ENCODE measurements around the gene C11orf91. TPM values are rescaled to one million over a fixed set of nuclear protein-coding genes. Genes with fewer than 3 reads are reported as not detected.
"Not testable (repeated sequence)": the region's sequence is repeated elsewhere in the genome, so short reads cannot be mapped to it uniquely, and the experiment has no call there.

C11orf91 gene
- total and polyA plus RNA-seq, 4 donors = not detected

- no peaks in the 10 kb centered on the region for H3K9me3 ChIP-seq (ENCODE audit: control insufficient read depth, insufficient read depth, low read length)
- H3K27me3 ChIP-seq (ENCODE audit: control insufficient read depth, insufficient read depth, low read length) = no peaks in the 10 kb centered on the region
- WGBS (ENCODE audit: insufficient coverage) = 83% methylated on average over 1 of the region's 1 CpG
- no peaks in the 10 kb centered on the region for H3K36me3 ChIP-seq (ENCODE audit: control insufficient read depth, insufficient read depth, low read length)
- peaks cover 7% of the 10 kb centered on the region for H3K4me1 ChIP-seq (ENCODE audit: control insufficient read depth, insufficient read depth, low read length)
- no peak overlapping the region for H3K27ac ChIP-seq (ENCODE audit: low read depth, low read length)
- DNase-seq (ENCODE audit: low read depth in 4 of 6, low spot score in 6 of 6) = no peak
- no peak overlapping the region for H3K4me3 ChIP-seq (ENCODE audit: low read depth, low read length)
These were observed 8.4 kb upstream of the C11orf91 start for GRCh38 chr11:33708985-33709384.

- H3K4me3 ChIP-seq (ENCODE audit: low read depth, low read length); H3K27ac ChIP-seq (ENCODE audit: low read depth, low read length); H3K9me3 ChIP-seq (ENCODE audit: control insufficient read depth, insufficient read depth, low read length); H3K27me3 ChIP-seq (ENCODE audit: control insufficient read depth, insufficient read depth, low read length); H3K36me3 ChIP-seq (ENCODE audit: control insufficient read depth, insufficient read depth, low read length); DNase-seq (ENCODE audit: low read depth in 4 of 6, low spot score in 6 of 6): not testable (repeated sequence)
- peaks cover 12% of the 10 kb centered on the region for H3K4me1 ChIP-seq (ENCODE audit: control insufficient read depth, insufficient read depth, low read length)
- no CpG with 5 or more reads among the region's 2 CpGs for WGBS (ENCODE audit: insufficient coverage)
These were observed 7.2 kb upstream of the C11orf91 start for GRCh38 chr11:33707831-33708230.

DNA sequence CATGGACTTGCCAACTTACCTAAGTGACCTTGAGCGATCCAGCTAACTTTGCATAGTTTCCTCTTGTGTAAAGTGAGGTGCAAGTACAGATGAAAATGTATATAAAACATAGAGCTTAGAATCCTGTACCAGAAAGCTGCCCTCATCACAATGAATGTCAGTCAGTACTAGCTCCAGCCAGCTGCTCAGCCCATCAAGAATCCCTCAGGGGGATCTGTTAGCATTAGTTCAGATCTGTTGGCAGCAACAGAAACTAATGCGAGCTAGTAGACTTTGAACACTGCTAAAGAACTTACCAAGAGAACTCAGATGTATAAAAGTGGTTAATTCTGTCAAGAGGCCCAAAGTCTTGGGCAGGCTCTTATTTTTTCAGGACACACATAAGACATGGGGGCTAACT lies 6.3 kb upstream of the C11orf91 start:
- no peak for DNase-seq (ENCODE audit: low read depth in 4 of 6, low spot score in 6 of 6)

DNA sequence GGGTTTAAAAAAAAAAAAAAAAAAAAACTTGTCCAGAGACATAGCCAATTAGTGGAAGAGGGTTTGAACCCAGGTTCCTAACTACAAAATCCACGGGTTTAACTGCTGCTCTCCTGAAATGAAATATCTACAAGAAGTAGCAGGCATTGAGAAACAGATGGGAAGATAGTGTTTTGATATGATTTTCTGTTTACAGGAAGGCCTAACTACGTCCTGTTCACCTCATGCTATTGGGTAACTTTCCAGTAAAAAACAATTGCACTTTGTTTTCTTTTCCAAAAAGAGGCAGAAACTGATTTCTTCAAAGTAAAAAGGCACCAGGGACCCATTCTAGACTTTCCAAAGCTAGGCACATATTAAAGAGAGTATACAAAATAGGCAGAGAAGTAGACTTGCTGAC lies 5.9 kb upstream of the C11orf91 start:
- H3K4me1 ChIP-seq (ENCODE audit: control insufficient read depth, insufficient read depth, low read length) = peaks cover 17% of the 10 kb centered on the region
- peak overlapping the region; percentile 25 for H3K27ac ChIP-seq (ENCODE audit: low read depth, low read length)
- WGBS (ENCODE audit: insufficient coverage) = no CpG with 5 or more reads among the region's 2 CpGs
- no peaks in the 10 kb centered on the region for H3K36me3 ChIP-seq (ENCODE audit: control insufficient read depth, insufficient read depth, low read length)
- DNase-seq (ENCODE audit: low read depth in 4 of 6, low spot score in 6 of 6) = no peak
- H3K9me3 ChIP-seq (ENCODE audit: control insufficient read depth, insufficient read depth, low read length) = no peaks in the 10 kb centered on the region
- no peaks in the 10 kb centered on the region for H3K27me3 ChIP-seq (ENCODE audit: control insufficient read depth, insufficient read depth, low read length)
- no peak overlapping the region for H3K4me3 ChIP-seq (ENCODE audit: low read depth, low read length)

More for the DNA sequence above, 6.3 kb upstream of the C11orf91 start:
- H3K4me1 ChIP-seq (ENCODE audit: control insufficient read depth, insufficient read depth, low read length) = peaks cover 15% of the 10 kb centered on the region
- H3K36me3 ChIP-seq (ENCODE audit: control insufficient read depth, insufficient read depth, low read length) = no peaks in the 10 kb centered on the region
- 100% methylated on average over 1 of the region's 2 CpGs for WGBS (ENCODE audit: insufficient coverage)
- peak overlapping the region; percentile 25 for H3K27ac ChIP-seq (ENCODE audit: low read depth, low read length)
- H3K27me3 ChIP-seq (ENCODE audit: control insufficient read depth, insufficient read depth, low read length) = no peaks in the 10 kb centered on the region
- no peak overlapping the region for H3K4me3 ChIP-seq (ENCODE audit: low read depth, low read length)
- no peaks in the 10 kb centered on the region for H3K9me3 ChIP-seq (ENCODE audit: control insufficient read depth, insufficient read depth, low read length)

DNA sequence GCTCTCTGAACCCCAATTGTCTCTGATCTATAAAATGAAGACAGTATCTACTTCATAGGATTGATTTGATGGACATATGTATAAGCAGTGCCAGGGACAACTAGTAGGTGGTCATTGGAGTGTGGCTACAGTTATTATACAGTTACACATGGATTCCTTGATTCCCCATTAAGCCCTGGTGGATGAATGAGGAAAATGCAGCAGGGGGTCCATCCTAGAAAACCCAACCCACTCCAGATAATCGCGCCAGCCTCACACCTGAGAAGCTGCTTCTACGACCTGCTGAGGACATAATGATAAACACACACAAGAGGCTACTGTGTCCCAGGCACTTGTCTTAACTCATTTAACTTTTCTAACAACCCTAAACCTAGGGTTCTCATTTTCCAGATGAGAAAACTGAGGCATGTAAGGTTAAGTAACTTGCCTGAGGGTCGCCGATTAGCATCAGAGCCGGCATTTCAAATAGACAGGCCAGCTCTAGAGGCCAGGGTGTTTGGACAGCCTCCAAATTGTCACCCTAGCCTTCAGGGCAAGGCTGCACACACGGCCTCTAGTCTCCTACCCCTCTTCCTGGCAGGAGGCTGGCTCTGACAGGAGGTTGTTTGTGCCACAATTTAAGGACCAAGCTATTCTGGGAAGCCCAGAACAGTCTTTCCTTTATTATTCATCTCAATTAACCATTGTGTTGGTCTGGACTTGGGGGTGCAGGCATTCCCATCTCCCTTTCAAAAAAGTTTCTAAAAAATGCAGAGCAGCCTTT lies 3.8 kb upstream of the C11orf91 start:
- Histone ChIP-seq H3K9me3 (ENCODE audit: control insufficient read depth, insufficient read depth, low read length) (no peaks in the 10 kb centered on the region), H3K27me3 (ENCODE audit: control insufficient read depth, insufficient read depth, low read length) (no peaks in the 10 kb centered on the region), H3K36me3 (ENCODE audit: control insufficient read depth, insufficient read depth, low read length) (no peaks in the 10 kb centered on the region), H3K4me3 (ENCODE audit: low read depth, low read length) (no peak overlapping the region), H3K4me1 (ENCODE audit: control insufficient read depth, insufficient read depth, low read length) (peaks cover 28% of the 10 kb centered on the region), H3K27ac (ENCODE audit: low read depth, low read length) (no peak overlapping the region)
- 74% methylated on average over 7 of the region's 7 CpGs for WGBS (ENCODE audit: insufficient coverage)
- no peak for DNase-seq (ENCODE audit: low read depth in 4 of 6, low spot score in 6 of 6)

GRCh38 chr11:33703788-33704187 lies 3.2 kb upstream of the C11orf91 start:
- no peaks in the 10 kb centered on the region for H3K27me3 ChIP-seq (ENCODE audit: control insufficient read depth, insufficient read depth, low read length)
- no peaks in the 10 kb centered on the region for H3K9me3 ChIP-seq (ENCODE audit: control insufficient read depth, insufficient read depth, low read length)
- no peak for DNase-seq (ENCODE audit: low read depth in 4 of 6, low spot score in 6 of 6)
- no peak overlapping the region for H3K4me3 ChIP-seq (ENCODE audit: low read depth, low read length)
- H3K4me1 ChIP-seq (ENCODE audit: control insufficient read depth, insufficient read depth, low read length) = peaks cover 28% of the 10 kb centered on the region
- WGBS (ENCODE audit: insufficient coverage) = 80% methylated on average over 2 of the region's 4 CpGs
- H3K27ac ChIP-seq (ENCODE audit: low read depth, low read length) = no peak overlapping the region
- H3K36me3 ChIP-seq (ENCODE audit: control insufficient read depth, insufficient read depth, low read length) = no peaks in the 10 kb centered on the region

DNA sequence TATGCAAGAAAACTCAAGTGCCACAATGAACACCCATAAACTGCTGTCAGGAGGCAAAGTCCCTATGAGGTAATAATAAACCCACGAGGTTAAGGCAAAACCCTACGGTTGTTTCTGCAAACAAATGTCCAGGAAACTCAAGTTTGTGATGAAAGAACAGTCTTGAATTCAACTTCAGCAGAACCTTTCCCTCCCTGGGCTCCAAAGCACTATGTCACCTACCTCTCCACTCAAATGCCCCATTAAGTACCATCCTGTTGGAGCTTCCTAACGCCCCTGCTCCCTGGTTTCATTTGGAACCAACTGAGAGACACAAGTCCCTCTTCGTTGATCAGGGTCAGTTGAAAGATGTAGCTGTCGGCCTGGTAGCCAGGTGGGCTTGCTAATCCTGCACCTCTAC lies 2.6 kb upstream of the C11orf91 start:
- 83% methylated on average over 1 of the region's 5 CpGs for WGBS (ENCODE audit: insufficient coverage)
- no peaks in the 10 kb centered on the region for H3K27me3 ChIP-seq (ENCODE audit: control insufficient read depth, insufficient read depth, low read length)
- H3K36me3 ChIP-seq (ENCODE audit: control insufficient read depth, insufficient read depth, low read length) = no peaks in the 10 kb centered on the region
- no peak overlapping the region for H3K27ac ChIP-seq (ENCODE audit: low read depth, low read length)
- no peak overlapping the region for H3K4me3 ChIP-seq (ENCODE audit: low read depth, low read length)
- H3K4me1 ChIP-seq (ENCODE audit: control insufficient read depth, insufficient read depth, low read length) = peaks cover 28% of the 10 kb centered on the region
- H3K9me3 ChIP-seq (ENCODE audit: control insufficient read depth, insufficient read depth, low read length) = no peaks in the 10 kb centered on the region
- no peak for DNase-seq (ENCODE audit: low read depth in 4 of 6, low spot score in 6 of 6)

- H3K9me3 ChIP-seq (ENCODE audit: control insufficient read depth, insufficient read depth, low read length) = no peaks in the 10 kb centered on the region
- peaks cover 4% of the 10 kb centered on the region for H3K27me3 ChIP-seq (ENCODE audit: control insufficient read depth, insufficient read depth, low read length)
- peak overlapping the region; percentile 42 for H3K4me3 ChIP-seq (ENCODE audit: low read depth, low read length)
- WGBS (ENCODE audit: insufficient coverage) = 10% methylated on average over 2 of the region's 7 CpGs
- peak in 4 of 6 donors; percentile 35 to 87 (median 62) for DNase-seq (ENCODE audit: low read depth in 4 of 6, low spot score in 6 of 6)
- H3K36me3 ChIP-seq (ENCODE audit: control insufficient read depth, insufficient read depth, low read length) = no peaks in the 10 kb centered on the region
- peak overlapping the region; percentile 92 for H3K27ac ChIP-seq (ENCODE audit: low read depth, low read length)
- peaks cover 31% of the 10 kb centered on the region for H3K4me1 ChIP-seq (ENCODE audit: control insufficient read depth, insufficient read depth, low read length)
These were observed 940 bp upstream of the C11orf91 start for GRCh38 chr11:33701302-33702230.

GRCh38 chr11:33700063-33700501 lies 544 bp downstream of the C11orf91 start:
- H3K27ac ChIP-seq (ENCODE audit: low read depth, low read length) = peak overlapping the region; percentile 65
- no peak for DNase-seq (ENCODE audit: low read depth in 4 of 6, low spot score in 6 of 6)

More at GRCh38 chr11:33700063-33700501, 544 bp downstream of the C11orf91 start:
- H3K4me1 ChIP-seq (ENCODE audit: control insufficient read depth, insufficient read depth, low read length) = peaks cover 35% of the 10 kb centered on the region
- peak overlapping the region; percentile 62 for H3K4me3 ChIP-seq (ENCODE audit: low read depth, low read length)
- H3K27me3 ChIP-seq (ENCODE audit: control insufficient read depth, insufficient read depth, low read length) = peaks cover 6% of the 10 kb centered on the region
- H3K36me3 ChIP-seq (ENCODE audit: control insufficient read depth, insufficient read depth, low read length) = no peaks in the 10 kb centered on the region
- H3K9me3 ChIP-seq (ENCODE audit: control insufficient read depth, insufficient read depth, low read length) = no peaks in the 10 kb centered on the region
- WGBS (ENCODE audit: insufficient coverage) = 23% methylated on average over 25 of the region's 25 CpGs
